HUES6 (cell line): Measurements from ENCODE around the gene ANGPTL3.
"Not testable (repeated sequence)": the region's sequence is repeated elsewhere in the genome, so short reads cannot be mapped to it uniquely, and the experiment has no call there.

Experiments used
- H3K27ac ChIP-seq: 2 replicates; pipeline ENCODE4 v1.7.0; 2013; ENCODE audit warnings: low read depth, mild to moderate bottlenecking, low read length, inconsistent platforms
- H3K27me3 ChIP-seq: 2 replicates; pipeline ENCODE4 v1.6.1; 2013; ENCODE audit warnings: low read length; ENCODE audit not compliant: control insufficient read depth, insufficient read depth
- H3K36me3 ChIP-seq: 2 replicates; pipeline ENCODE4 v1.6.1; 2013; ENCODE audit warnings: low read length; ENCODE audit not compliant: control insufficient read depth, insufficient read depth
- H3K4me1 ChIP-seq: 2 replicates; pipeline ENCODE4 v1.6.1; 2013; ENCODE audit warnings: low read length; ENCODE audit not compliant: control insufficient read depth, insufficient read depth
- H3K4me3 ChIP-seq: 2 replicates; pipeline ENCODE4 v1.5.1; 2013; ENCODE audit warnings: low read depth, low read length
- H3K9ac ChIP-seq: one replicate; pipeline ENCODE4 v1.6.1; 2013; ENCODE audit warnings: mild to moderate bottlenecking, low read length
- H3K9me3 ChIP-seq: 2 replicates; pipeline ENCODE4 v1.6.1; 2013; ENCODE audit warnings: low read depth, low read length; ENCODE audit not compliant: control insufficient read depth, insufficient read depth

The ANGPTL3 gene

GRCh38 chr1:62590970-62591368, 6.4 kb upstream of the ANGPTL3 start:
- Histone ChIP-seq H3K9ac (no peak overlapping the region), H3K27me3 (no peaks in the 10 kb centered on the region), H3K27ac (no peak overlapping the region)

DNA sequence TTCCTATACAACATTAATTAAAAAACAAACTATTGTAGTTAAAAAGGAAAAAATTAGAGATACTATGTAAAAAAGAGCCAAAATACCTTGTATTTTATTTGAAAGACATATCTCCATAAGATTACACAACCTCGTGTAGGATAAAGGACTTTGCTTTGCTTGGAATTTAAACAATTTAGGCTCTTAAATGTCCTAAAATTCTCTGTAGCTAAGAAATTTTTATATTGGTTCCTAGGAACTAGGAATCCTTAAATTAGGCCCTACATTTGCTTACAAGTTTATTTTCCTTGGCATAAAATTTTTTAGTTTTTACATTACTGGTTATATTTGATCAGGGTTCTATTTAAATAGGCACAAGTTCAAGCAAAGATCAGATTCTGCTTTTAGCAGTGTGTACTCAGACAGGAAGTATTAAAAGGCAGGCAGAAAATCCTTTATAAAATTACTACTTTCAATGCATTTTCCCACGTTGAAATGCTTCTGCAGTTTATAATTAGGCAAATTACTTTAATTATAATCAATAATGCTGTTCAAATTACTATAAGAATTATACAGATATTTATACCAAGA, 3.4 kb upstream of the ANGPTL3 start:
- Histone ChIP-seq H3K27ac (no peak overlapping the region), H3K9ac (no peak overlapping the region), H3K27me3 (no peaks in the 10 kb centered on the region), H3K4me3 (no peak overlapping the region), H3K9me3 (no peaks in the 10 kb centered on the region), H3K36me3 (no peaks in the 10 kb centered on the region), H3K4me1 (0 out of 2 replicates have a peak, but pooled peaks cover 2% of the 10 kb centered on the region)

More at GRCh38 chr1:62590970-62591368, 6.4 kb upstream of the ANGPTL3 start:
- Histone ChIP-seq H3K36me3 (no peaks in the 10 kb centered on the region), H3K4me1 (peaks cover 3% of the 10 kb centered on the region; the same call in 1 of the 2 replicates), H3K4me3 (no peak overlapping the region), H3K9me3 (no peaks in the 10 kb centered on the region)

DNA sequence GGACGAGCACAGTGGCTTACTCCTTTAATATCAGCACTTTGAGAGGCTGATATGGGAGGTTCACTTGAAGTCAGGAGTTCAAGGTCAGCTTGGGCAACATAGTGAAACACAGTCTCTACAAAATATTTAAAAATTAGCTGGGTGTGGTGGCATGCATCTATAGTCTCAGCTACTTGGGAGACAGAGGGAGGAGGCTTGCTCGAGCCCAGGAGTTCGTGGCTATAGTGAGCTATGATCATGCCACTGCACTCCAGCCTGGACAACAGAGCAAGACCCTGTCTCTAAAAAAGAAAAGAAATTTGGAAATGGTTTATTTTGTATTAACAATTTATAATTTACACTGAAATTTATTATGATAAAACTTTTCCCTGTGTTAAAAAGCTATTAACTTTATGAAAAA, 1.7 kb upstream of the ANGPTL3 start:
- Histone ChIP-seq H3K36me3 (no peaks in the 10 kb centered on the region), H3K27me3 (no peaks in the 10 kb centered on the region), H3K9ac (no peak overlapping the region)

GRCh38 chr1:62599044-62599443, 1.7 kb downstream of the ANGPTL3 start:
- Histone ChIP-seq H3K9ac (no peak overlapping the region), H3K4me1 (0 out of 2 replicates have a peak, but pooled peaks cover under 1% of the 10 kb centered on the region), H3K9me3 (no peaks in the 10 kb centered on the region), H3K36me3 (no peaks in the 10 kb centered on the region), H3K27me3 (no peaks in the 10 kb centered on the region), H3K4me3 (no peak overlapping the region), H3K27ac (no peak overlapping the region)

More for the DNA sequence above, 1.7 kb upstream of the ANGPTL3 start:
- 0 out of 2 replicates have a peak, but pooled peaks cover 2% of the 10 kb centered on the region for H3K4me1 ChIP-seq
- H3K4me3 ChIP-seq: no peak overlapping the region
- H3K27ac ChIP-seq: no peak overlapping the region
- H3K9me3 ChIP-seq: no peaks in the 10 kb centered on the region

GRCh38 chr1:62601457-62601856, 4.1 kb downstream of the ANGPTL3 start:
- Histone ChIP-seq H3K27ac (no peak overlapping the region), H3K27me3 (no peaks in the 10 kb centered on the region), H3K4me1 (no peaks in the 10 kb centered on the region), H3K9me3 (no peaks in the 10 kb centered on the region), H3K9ac (no peak overlapping the region), H3K4me3 (no peak overlapping the region), H3K36me3 (no peaks in the 10 kb centered on the region)

DNA sequence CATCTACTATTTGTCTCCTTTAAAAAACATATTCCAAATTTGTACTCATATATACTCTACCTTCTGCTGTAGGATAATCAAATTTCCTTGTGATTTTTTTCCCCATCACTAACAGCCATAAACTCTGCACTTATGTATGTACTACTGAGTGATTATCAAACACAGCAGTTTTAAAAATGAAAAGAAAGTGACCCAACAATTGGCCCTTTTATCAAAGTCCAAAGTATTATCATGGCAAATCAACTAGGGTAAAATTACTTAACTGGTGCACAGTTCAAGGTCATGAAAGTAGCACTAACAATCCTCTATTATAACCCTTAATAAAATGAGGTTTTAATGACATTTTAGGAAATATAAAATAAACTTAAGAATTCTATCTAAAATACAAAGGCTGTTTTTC, 11.6 kb downstream of the ANGPTL3 start:
- Histone ChIP-seq H3K4me1 (no peaks in the 10 kb centered on the region), H3K4me3 (no peak overlapping the region), H3K36me3 (no peaks in the 10 kb centered on the region), H3K27me3 (no peaks in the 10 kb centered on the region), H3K9ac (no peak overlapping the region), H3K27ac (no peak overlapping the region), H3K9me3 (no peaks in the 10 kb centered on the region)

- not testable (repeated sequence) for H3K9ac ChIP-seq, H3K4me3 ChIP-seq, H3K36me3 ChIP-seq, H3K27me3 ChIP-seq, H3K9me3 ChIP-seq, H3K27ac ChIP-seq, H3K4me1 ChIP-seq
These were observed 13.3 kb downstream of the ANGPTL3 start for GRCh38 chr1:62610588-62610987.

- Histone ChIP-seq H3K9me3 (no peaks in the 10 kb centered on the region), H3K36me3 (no peaks in the 10 kb centered on the region), H3K4me1 (no peaks in the 10 kb centered on the region), H3K27me3 (no peaks in the 10 kb centered on the region), H3K27ac (no peak overlapping the region), H3K9ac (no peak overlapping the region), H3K4me3 (no peak overlapping the region)
These were observed 15.4 kb downstream of the ANGPTL3 start for GRCh38 chr1:62612770-62613169.

DNA sequence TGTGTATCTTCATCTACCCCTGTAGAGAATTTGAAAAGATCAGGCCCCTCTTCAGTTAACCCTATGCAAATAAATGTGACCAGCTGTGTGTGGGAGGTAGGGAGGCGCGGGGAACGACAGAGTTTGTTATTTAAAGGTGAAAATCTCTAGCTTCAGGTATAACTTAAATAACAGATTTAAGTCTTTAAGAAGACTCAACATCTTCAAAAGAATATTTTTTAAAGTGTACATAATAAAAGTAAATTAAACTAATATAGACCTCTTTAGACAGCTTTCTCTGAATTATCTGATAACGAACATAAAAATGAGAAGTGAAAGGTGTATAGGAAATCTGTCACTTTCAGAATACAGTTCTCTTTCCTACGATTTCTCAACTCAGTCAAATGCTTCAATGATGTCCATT, 16.0 kb downstream of the ANGPTL3 start:
- H3K9me3 ChIP-seq: no peaks in the 10 kb centered on the region
- no peaks in the 10 kb centered on the region for H3K27me3 ChIP-seq
- H3K27ac ChIP-seq: no peak overlapping the region
- H3K9ac ChIP-seq: no peak overlapping the region
- no peak overlapping the region for H3K4me3 ChIP-seq
- H3K4me1 ChIP-seq: no peaks in the 10 kb centered on the region
- peaks cover 3% of the 10 kb centered on the region; the same call in 1 of the 2 replicates for H3K36me3 ChIP-seq

- no peaks in the 10 kb centered on the region for H3K4me1 ChIP-seq
- H3K27me3 ChIP-seq: no peaks in the 10 kb centered on the region
- H3K27ac ChIP-seq: no peak overlapping the region
- H3K4me3 ChIP-seq: no peak overlapping the region
- H3K36me3 ChIP-seq: peaks cover 3% of the 10 kb centered on the region; the same call in 1 of the 2 replicates
- no peaks in the 10 kb centered on the region for H3K9me3 ChIP-seq
- no peak overlapping the region for H3K9ac ChIP-seq
These were observed 16.6 kb downstream of the ANGPTL3 start for GRCh38 chr1:62613890-62614289.

- Histone ChIP-seq H3K9me3 (no peaks in the 10 kb centered on the region), H3K27ac (no peak overlapping the region), H3K9ac (no peak overlapping the region), H3K36me3 (peaks cover 3% of the 10 kb centered on the region; the same call in 1 of the 2 replicates), H3K4me3 (no peak overlapping the region), H3K27me3 (no peaks in the 10 kb centered on the region), H3K4me1 (0 out of 2 replicates have a peak, but pooled peaks cover 4% of the 10 kb centered on the region)
These were observed 24.6 kb downstream of the ANGPTL3 start for GRCh38 chr1:62621907-62622306.
